HG02678 (cell line): ENCODE measurements around the gene FAR2.
"Not testable (repeated sequence)": the region's sequence is repeated elsewhere in the genome, so short reads cannot be mapped to it uniquely, and the experiment has no call there.

Experiments used
- ATAC-seq: cut with Tn5 transposase; IDR thresholded peaks from one replicate; pipeline ENCODE4 v1.9.1; 2021; ENCODE audit warnings: mild to moderate bottlenecking, moderate library complexity; ENCODE audit not compliant: unreplicated experiment

The FAR2 gene

GRCh38 chr12:29232086-29232485 lies 83.0 kb downstream of the FAR2 start:
- no peak for ATAC-seq

GRCh38 chr12:29234552-29234951 lies 85.5 kb downstream of the FAR2 start:
- no peak for ATAC-seq

- no peak for ATAC-seq
These were observed 86.0 kb downstream of the FAR2 start for GRCh38 chr12:29234965-29235626.

- ATAC-seq = no peak
These were observed 89.8 kb downstream of the FAR2 start for GRCh38 chr12:29238822-29239291.

GRCh38 chr12:29239336-29239735 lies 90.3 kb downstream of the FAR2 start:
- no peak for ATAC-seq

GRCh38 chr12:29240441-29240840 lies 91.4 kb downstream of the FAR2 start:
- ATAC-seq = no peak

- peak; percentile 83 for ATAC-seq
These were observed 92.9 kb downstream of the FAR2 start for GRCh38 chr12:29241821-29242591.

GRCh38 chr12:29242921-29243431 lies 93.9 kb downstream of the FAR2 start:
- ATAC-seq = no peak

GRCh38 chr12:29244159-29244765 lies 95.2 kb downstream of the FAR2 start:
- ATAC-seq = no peak

GRCh38 chr12:29245246-29245645 lies 96.2 kb downstream of the FAR2 start:
- ATAC-seq = peak; percentile 30

GRCh38 chr12:29249930-29250329 lies 100.9 kb downstream of the FAR2 start:
- ATAC-seq = no peak

- ATAC-seq = no peak
These were observed 105.0 kb downstream of the FAR2 start for GRCh38 chr12:29253906-29254625.

- no peak for ATAC-seq
These were observed 106.0 kb downstream of the FAR2 start for GRCh38 chr12:29255042-29255441.

GRCh38 chr12:29256598-29256997 lies 107.5 kb downstream of the FAR2 start:
- ATAC-seq = no peak

GRCh38 chr12:29257687-29258086 lies 108.6 kb downstream of the FAR2 start:
- ATAC-seq = not testable (repeated sequence)

- no peak for ATAC-seq
These were observed 115.3 kb downstream of the FAR2 start for GRCh38 chr12:29264424-29264823.

- no peak for ATAC-seq
These were observed 120.8 kb downstream of the FAR2 start for GRCh38 chr12:29269706-29270408.

- no peak for ATAC-seq
These were observed 121.4 kb downstream of the FAR2 start for GRCh38 chr12:29270446-29270845.

GRCh38 chr12:29273178-29273843 lies 124.2 kb downstream of the FAR2 start:
- ATAC-seq = no peak

GRCh38 chr12:29275834-29276233 lies 126.8 kb downstream of the FAR2 start:
- no peak for ATAC-seq
